Subcutaneous abdominal adipose tissue (tissue), 5 donors: Measurements from ENCODE around the gene PLAGL2.
"Not testable (repeated sequence)": the region's sequence is repeated elsewhere in the genome, so short reads cannot be mapped to it uniquely, and the experiment has no call there.

Experiments used
- H3K27ac ChIP-seq: one replicate; pipeline ENCODE4 v1.7.0; 2013; ENCODE audit warnings: low read depth, mild to moderate bottlenecking, inconsistent platforms, low read length, moderate library complexity
- H3K27me3 ChIP-seq, 5 donors: one replicate each; pipeline ENCODE4 v1.7.0; 2013; ENCODE audit warnings: low read length in 5 of 5, inconsistent platforms in 1 of 5; ENCODE audit not compliant: control insufficient read depth in 5 of 5, insufficient read depth in 4 of 5
- H3K36me3 ChIP-seq, 5 donors: one replicate each; pipeline ENCODE4 v1.7.0; 2013; ENCODE audit warnings: low read length in 5 of 5; ENCODE audit not compliant: control insufficient read depth in 5 of 5, insufficient read depth in 5 of 5
- H3K4me1 ChIP-seq, 5 donors: one replicate each; pipeline ENCODE4 v1.7.0; 2013; ENCODE audit warnings: low read length in 5 of 5, mild to moderate bottlenecking in 3 of 5, moderate library complexity in 1 of 5; ENCODE audit not compliant: control insufficient read depth in 5 of 5, insufficient read depth in 5 of 5
- H3K4me3 ChIP-seq, 5 donors: one replicate each; pipeline ENCODE4 v1.7.0; 2013; ENCODE audit warnings: low read length in 5 of 5, low read depth in 1 of 5
- H3K9ac ChIP-seq, 5 donors: one replicate each; pipeline ENCODE4 v1.7.0; 2013; ENCODE audit warnings: low read length in 5 of 5, mild to moderate bottlenecking in 4 of 5, moderate library complexity in 3 of 5
- H3K9me3 ChIP-seq, 5 donors: one replicate each; pipeline ENCODE4 v1.7.0; 2013; ENCODE audit warnings: low read length in 5 of 5; ENCODE audit not compliant: control insufficient read depth in 5 of 5
- donor health status: healthy.
- donor health status: healthy.
- donor health status: healthy.
- donor health status: healthy.
- donor health status: healthy.

Gene PLAGL2

DNA sequence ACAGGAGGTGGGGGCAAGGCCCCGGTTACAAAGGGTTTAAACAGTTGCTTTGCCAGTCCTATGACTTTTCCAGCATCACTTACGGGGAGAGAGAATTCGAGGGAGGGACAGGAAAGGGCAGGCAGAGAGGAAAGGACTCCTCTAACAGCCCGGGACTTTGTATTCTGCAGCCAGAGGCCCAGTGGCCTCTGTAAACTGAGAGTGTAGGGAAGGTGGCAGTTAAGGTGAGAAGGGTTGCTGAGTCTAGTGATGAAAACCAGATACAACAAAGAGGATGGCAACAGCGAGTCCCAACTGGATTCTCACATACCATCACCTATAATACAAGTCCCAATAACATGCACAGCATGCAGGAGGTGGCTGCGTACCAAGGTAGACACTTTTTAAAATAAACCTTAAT, 13.5 kb downstream of the PLAGL2 start:
- H3K4me1 ChIP-seq = peaks cover 3 to 19% (median 14%) of the 10 kb centered on the region in 5 donors

DNA sequence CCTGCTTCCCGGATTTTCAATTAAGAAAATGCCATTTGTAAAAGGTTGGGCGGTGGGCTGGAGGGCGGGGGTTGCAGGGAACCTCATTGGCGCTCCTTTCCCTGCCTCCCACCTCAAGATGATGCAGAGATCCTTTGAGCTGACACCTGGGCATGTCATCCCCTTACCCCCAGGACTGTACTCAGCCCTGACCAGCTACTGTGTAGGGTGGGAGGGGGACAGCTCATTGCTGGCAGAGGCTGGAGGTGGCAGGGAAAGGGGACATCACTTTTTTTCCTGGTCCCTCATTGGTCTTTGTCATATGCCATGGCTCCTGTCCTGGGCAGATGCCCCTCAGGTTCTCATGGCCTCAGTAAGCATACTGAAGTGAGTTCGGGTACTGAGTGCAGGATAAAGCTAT, 14.2 kb downstream of the PLAGL2 start:
- Histone ChIP-seq H3K36me3 (peaks cover 0 to 40% (median 35%) of the 10 kb centered on the region in 5 donors), H3K4me1 (peaks cover 3 to 25% (median 17%) of the 10 kb centered on the region in 5 donors)
- H3K27me3 ChIP-seq, H3K4me3 ChIP-seq, H3K9me3 ChIP-seq, H3K9ac ChIP-seq, H3K27ac ChIP-seq: not testable (repeated sequence)

More for the DNA sequence above, 13.5 kb downstream of the PLAGL2 start:
- Histone ChIP-seq H3K36me3 (peaks cover 0 to 46% (median 39%) of the 10 kb centered on the region in 5 donors), H3K27ac (no peak overlapping the region), H3K27me3 (no peaks in the 10 kb centered on the region), H3K4me3 (no peak overlapping the region), H3K9ac (no peak overlapping the region), H3K9me3 (no peaks in the 10 kb centered on the region)

DNA sequence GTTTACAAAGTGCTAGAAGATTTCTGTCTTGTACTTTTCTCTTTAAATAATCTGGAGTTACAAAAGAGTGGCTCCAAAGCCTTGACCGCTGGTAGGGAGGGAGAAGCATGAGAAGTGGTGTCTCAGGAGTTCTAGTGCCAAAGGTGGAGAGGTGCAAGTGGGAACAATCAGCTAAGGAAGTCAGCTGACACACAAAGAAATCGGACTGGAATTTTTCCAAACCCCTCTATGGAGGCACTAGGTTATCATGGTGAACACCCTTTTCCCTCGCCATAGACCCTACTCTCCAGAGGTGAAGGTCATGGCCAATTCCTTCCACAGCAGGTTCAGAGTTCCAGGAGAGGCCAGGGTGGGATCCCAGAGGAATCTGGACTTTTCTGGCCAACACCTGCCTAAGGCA, 14.8 kb downstream of the PLAGL2 start:
- no peak overlapping the region for H3K9ac ChIP-seq
- H3K9me3 ChIP-seq = no peaks in the 10 kb centered on the region
- no peak overlapping the region for H3K27ac ChIP-seq
- peaks cover 3 to 25% (median 17%) of the 10 kb centered on the region in 5 donors for H3K4me1 ChIP-seq
- H3K4me3 ChIP-seq = no peak overlapping the region
- peaks cover 0 to 34% (median 30%) of the 10 kb centered on the region in 5 donors for H3K36me3 ChIP-seq
- no peaks in the 10 kb centered on the region for H3K27me3 ChIP-seq

DNA sequence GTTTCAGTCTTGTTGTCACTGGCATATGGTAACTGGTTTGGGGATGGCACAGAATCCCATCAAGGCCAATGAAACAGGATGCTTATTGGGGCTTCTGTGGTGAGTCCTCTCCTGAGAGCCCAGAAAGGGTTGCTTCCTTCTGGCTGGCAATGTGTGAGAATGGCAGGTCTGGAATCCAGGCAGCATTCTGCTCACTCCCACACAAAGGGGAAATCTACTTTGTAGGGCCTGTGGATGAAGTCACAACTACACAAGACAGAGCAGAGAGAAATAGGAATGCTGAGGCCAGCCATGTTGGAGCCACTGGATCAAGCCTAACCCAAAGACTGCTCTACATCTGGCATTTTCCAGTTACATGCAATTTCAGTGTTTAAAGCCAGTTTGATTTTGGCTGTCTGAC, 15.7 kb downstream of the PLAGL2 start:
- peaks cover 3 to 25% (median 17%) of the 10 kb centered on the region in 5 donors for H3K4me1 ChIP-seq
- no peak overlapping the region for H3K27ac ChIP-seq
- H3K9me3 ChIP-seq = no peaks in the 10 kb centered on the region
- H3K4me3 ChIP-seq = no peak overlapping the region
- peaks cover 0 to 26% (median 22%) of the 10 kb centered on the region in 5 donors for H3K36me3 ChIP-seq
- no peaks in the 10 kb centered on the region for H3K27me3 ChIP-seq
- H3K9ac ChIP-seq = no peak overlapping the region

DNA sequence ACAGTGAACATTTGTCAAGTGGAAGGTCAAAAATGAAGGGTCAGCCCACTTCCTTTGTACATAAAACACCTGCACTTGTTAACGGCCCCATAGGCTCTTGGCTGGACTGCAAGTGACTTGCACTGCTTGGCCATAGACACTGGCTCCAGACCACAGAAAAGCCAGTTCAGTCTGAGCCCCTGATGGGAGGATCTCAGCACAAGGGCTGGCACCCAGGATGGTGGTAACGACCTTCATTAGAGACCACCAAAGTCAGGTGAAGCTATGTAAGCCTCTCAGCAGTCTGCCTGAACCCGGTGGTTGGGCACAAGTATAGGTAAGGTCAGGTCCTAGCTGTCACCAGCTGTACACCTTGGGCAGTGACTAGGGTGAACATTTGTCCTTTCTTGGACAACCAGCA, 16.1 kb downstream of the PLAGL2 start:
- no peak overlapping the region for H3K9ac ChIP-seq
- H3K4me3 ChIP-seq = no peak overlapping the region
- H3K36me3 ChIP-seq = peaks cover 0 to 21% (median 17%) of the 10 kb centered on the region in 5 donors
- H3K4me1 ChIP-seq = peaks cover 3 to 25% (median 17%) of the 10 kb centered on the region in 5 donors
- no peak overlapping the region for H3K27ac ChIP-seq
- H3K9me3 ChIP-seq = no peaks in the 10 kb centered on the region
- no peaks in the 10 kb centered on the region for H3K27me3 ChIP-seq

DNA sequence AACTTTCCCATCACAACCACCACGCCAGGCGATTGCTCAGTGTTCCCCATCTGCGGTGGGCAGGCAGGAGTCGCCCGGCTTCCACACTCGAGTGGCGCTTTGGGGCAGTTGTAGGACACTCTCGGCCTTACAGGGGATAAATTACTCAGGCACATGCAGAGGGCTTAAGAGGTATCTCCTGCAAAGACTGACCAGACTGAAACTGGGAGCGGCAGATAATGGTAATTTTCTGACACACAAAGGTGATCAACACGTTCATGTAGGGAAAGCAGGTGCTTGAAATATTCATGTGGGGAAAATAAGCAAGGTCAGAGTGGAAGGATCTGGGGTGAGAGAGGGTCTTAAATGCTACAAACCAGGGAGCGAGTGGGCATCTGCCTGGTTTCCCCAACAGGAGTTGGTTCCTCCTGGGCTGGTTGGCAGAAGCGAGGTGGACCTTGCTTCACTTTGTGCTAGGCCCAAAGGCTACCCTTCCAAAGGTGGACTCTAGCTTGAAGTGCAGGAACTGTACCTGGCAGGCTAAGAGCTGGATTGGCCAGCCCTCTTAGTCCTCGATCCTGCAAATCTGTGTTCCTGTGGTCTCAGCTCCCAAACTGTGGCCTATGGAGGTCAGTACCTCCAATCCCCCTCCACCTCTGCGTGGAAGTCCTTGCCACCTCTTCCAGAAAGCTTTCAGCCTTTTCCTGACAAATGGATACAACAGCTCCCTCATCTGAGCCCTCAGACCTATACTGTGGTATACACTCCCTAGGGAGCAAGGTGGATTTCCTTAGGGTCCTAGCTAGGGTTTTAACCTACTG, 16.7 kb downstream of the PLAGL2 start:
- no peaks in the 10 kb centered on the region for H3K27me3 ChIP-seq
- H3K9ac ChIP-seq = peak overlapping the region in 3 of 5 donors; percentile 65 to 80 (median 76)
- H3K4me1 ChIP-seq = peaks cover 3 to 25% (median 17%) of the 10 kb centered on the region in 5 donors
- no peaks in the 10 kb centered on the region for H3K9me3 ChIP-seq
- no peak overlapping the region for H3K27ac ChIP-seq
- peaks cover 0 to 15% (median 11%) of the 10 kb centered on the region in 5 donors for H3K36me3 ChIP-seq
- H3K4me3 ChIP-seq = peak overlapping the region; percentile 19 to 73 (median 71)

DNA sequence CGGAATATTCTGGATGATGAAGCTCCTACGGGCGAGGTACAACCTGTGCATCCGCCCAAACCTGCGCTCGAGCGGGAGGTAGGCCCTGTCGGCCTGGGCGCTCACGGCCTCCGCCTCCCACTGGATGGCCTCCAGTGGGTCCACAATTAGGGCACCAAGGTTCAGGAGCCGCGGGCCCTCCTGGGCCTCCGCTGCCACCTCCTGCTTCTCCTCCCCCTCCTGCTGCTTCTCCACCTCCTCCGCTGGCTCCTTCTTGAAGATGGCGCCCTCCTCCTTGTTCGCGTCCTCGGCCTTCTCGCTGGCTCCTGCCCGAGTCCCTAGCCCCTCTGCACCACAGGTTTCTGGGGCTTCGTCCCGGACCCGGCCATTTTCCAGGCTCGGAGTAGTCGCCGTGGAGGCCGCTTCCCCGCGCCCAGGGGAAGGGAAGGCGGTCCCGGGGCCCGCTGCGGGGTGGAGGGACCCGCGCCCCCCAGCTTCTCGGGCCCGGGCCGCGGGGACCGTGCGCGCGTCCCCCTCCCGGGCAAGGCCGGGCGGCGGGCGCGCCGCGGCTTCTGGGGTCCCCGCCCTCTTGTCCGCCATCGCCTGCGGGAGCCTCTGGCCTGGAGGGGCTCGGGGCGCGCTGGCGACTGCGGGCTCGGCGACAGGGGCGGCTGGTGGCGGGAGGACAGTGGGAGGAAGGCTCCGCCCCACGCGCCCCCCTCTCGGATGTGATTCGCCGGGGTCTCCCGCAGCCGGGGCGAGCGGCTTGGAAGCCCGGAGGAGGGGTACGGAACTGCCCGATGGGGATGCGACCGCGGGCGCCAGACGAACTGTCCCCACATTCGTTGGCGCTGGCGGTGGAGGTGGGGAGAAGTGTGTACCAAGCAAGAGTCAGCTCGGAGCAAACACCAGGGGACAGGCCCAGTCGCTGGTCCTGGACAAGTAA, 17.6 kb downstream of the PLAGL2 start:
- H3K9ac ChIP-seq = peak overlapping the region; percentile 68 to 92 (median 80)
- H3K9me3 ChIP-seq = no peaks in the 10 kb centered on the region
- no peaks in the 10 kb centered on the region for H3K27me3 ChIP-seq
- peak overlapping the region; percentile 56 to 73 (median 71) for H3K4me3 ChIP-seq
- H3K27ac ChIP-seq = no peak overlapping the region
- peaks cover 0 to 6% (median 3%) of the 10 kb centered on the region in 5 donors for H3K36me3 ChIP-seq
- H3K4me1 ChIP-seq = peaks cover 3 to 25% (median 17%) of the 10 kb centered on the region in 5 donors

DNA sequence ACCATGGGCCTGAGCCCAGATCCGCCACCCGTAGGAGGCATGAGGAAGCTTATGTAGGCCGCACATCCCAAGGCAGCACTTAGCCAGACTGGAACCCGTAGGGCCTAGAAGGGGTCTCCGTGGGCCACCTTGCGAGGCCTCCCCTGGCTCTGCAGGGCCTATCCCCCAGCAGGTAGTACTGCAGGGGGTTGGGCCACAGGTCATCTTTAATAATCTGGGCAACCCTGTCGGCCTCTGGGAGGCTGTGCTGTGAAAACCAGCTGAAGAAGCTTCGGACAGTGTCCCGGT, 18.5 kb downstream of the PLAGL2 start:
- H3K27ac ChIP-seq = no peak overlapping the region
- peaks cover 3 to 25% (median 17%) of the 10 kb centered on the region in 5 donors for H3K4me1 ChIP-seq
- no peaks in the 10 kb centered on the region for H3K27me3 ChIP-seq
- no peaks in the 10 kb centered on the region for H3K9me3 ChIP-seq
- peak overlapping the region in 2 of 5 donors; percentile 72 to 92 for H3K9ac ChIP-seq
- peak overlapping the region in 3 of 5 donors; percentile 70 to 73 (median 71) for H3K4me3 ChIP-seq
- H3K36me3 ChIP-seq = no peaks in the 10 kb centered on the region

DNA sequence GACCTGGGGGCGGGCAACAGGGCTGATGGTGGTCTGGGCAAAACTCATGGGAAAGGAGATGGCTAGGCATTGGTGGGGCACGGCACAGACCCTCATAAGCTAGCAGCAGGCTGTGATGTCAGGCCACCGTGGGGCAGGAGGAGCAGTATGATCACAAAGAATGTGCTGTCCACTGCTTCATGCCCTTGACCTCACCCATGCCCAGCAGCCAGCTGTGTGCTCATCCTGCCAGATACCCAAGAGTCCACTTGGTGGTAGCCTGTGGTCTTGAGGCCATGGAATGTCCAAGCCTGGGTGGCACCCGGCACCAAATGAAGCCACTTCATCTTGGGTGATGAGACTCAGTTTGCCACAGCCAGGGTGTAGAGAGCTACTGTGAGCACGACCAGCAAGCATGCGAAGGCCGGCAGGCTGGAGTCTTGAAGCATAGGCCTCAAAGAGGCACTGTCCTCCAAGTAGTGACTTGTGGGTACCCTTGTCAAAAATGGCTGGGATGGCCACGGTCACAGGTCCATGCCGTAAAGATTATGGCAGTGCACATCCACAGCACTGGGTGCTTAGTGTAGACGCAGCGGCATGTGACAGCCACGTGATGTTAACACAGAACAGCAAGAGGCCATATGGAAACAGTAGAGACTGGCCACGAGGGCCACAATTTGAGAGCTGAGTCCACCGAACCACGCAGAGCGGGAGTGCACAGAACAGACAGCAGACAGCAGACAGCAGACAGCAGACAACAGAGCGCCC, 19.0 kb downstream of the PLAGL2 start:
- Histone ChIP-seq H3K27ac (no peak overlapping the region), H3K36me3 (no peaks in the 10 kb centered on the region), H3K9me3 (no peaks in the 10 kb centered on the region), H3K27me3 (no peaks in the 10 kb centered on the region), H3K4me3 (peak overlapping the region in 1 of 5 donors; percentile 7), H3K9ac (peak overlapping the region in 1 of 5 donors; percentile 16), H3K4me1 (peaks cover 3 to 25% (median 17%) of the 10 kb centered on the region in 5 donors)
